HEK293 (cell line): ENCODE data around the gene AFDN.

ENCODE experiments used
- SALL2 ChIP-seq: fragments of 450-650 bp; formaldehyde crosslinking; IDR thresholded peaks from 2 replicates; pipeline ENCODE4 v1.5.0; 2017; ENCODE audit warnings: missing biosample characterization, mild to moderate bottlenecking, missing genetic modification characterization, borderline replicate concordance
- ZBTB7A ChIP-seq: fragments of 450-650 bp; formaldehyde crosslinking; IDR thresholded peaks from 2 replicates; pipeline ENCODE4 v1.5.1; 2016; ENCODE audit warnings: low read depth, missing biosample characterization, missing genetic modification characterization
- ZNF157 ChIP-seq: fragments of 450-650 bp; formaldehyde crosslinking; IDR thresholded peaks from 2 replicates; pipeline ENCODE4 v1.5.1; 2016; ENCODE audit warnings: missing biosample characterization, missing genetic modification characterization
- ZNF175 ChIP-seq: fragments of 450-650 bp; formaldehyde crosslinking; IDR thresholded peaks from 2 replicates; pipeline ENCODE4 v1.5.1; 2016; ENCODE audit warnings: missing biosample characterization, missing genetic modification characterization
- ZNF248 ChIP-seq: fragments of 450-650 bp; formaldehyde crosslinking; IDR thresholded peaks from 2 replicates; pipeline ENCODE4 v1.5.1; 2017; ENCODE audit warnings: missing biosample characterization, missing genetic modification characterization
- ZNF670 ChIP-seq: fragments of 450-650 bp; formaldehyde crosslinking; IDR thresholded peaks from 2 replicates; pipeline ENCODE4 v1.5.1; 2016; ENCODE audit warnings: missing biosample characterization, missing genetic modification characterization, low read depth
- ZNF707 ChIP-seq: fragments of 450-650 bp; formaldehyde crosslinking; IDR thresholded peaks from 2 replicates; pipeline ENCODE4 v1.5.1; 2016; ENCODE audit warnings: missing biosample characterization, missing genetic modification characterization
- ZNF843 ChIP-seq: fragments of 450-650 bp; formaldehyde crosslinking; IDR thresholded peaks from 2 replicates; pipeline ENCODE4 v1.5.1; 2016; ENCODE audit warnings: missing biosample characterization, missing genetic modification characterization
- TF ChIP-seq, protein P1 (sequence below): fragments of 450-650 bp; formaldehyde crosslinking; conservative IDR thresholded peaks from 2 replicates; pipeline ENCODE4 v1.5.1; 2016; ENCODE audit warnings: low read depth, missing biosample characterization, missing genetic modification characterization
- TF ChIP-seq, protein P2 (sequence below): fragments of 450-650 bp; formaldehyde crosslinking; IDR thresholded peaks from 2 replicates; pipeline ENCODE4 v1.5.1; 2016; ENCODE audit warnings: missing biosample characterization, missing genetic modification characterization
- TF ChIP-seq, protein P3 (sequence below): fragments of 450-650 bp; IDR thresholded peaks from 2 replicates; pipeline ENCODE4 v1.5.1; 2018; ENCODE audit warnings: missing biosample characterization, mild to moderate bottlenecking, missing genetic modification characterization

DNA sequence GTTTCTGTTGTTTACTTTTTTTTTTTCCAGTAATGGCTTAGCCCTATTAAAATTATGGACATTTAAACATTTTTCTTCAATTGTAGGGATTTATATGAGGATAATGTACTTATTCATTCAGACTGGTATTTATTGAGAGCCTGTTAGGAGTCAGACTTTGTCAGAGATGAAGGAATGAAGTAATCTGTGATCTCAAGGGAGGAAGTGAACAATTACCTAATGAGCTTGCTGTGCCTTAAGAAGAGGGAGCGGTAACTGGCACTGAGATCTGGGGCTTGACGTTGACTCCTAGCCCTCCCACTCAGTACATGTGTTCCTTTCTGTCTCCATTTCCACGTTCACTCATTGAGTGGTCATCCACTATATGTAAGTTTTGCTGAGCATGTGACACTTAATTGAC, 12.6 kb downstream of the AFDN start:
- TF ChIP-seq ZNF670 (tag by site-specific recombination) (no peak), SALL2 (tag by site-specific recombination) (no peak), ZNF707 (tag by site-specific recombination) (no peak), ZBTB7A (tag by site-specific recombination) (no peak), ZNF175 (tag by site-specific recombination) (no peak), ZNF248 (tag by site-specific recombination) (no peak), ZNF843 (tag by site-specific recombination) (no peak), ZNF157 (no peak)
- TF ChIP-seq, protein P1, sequence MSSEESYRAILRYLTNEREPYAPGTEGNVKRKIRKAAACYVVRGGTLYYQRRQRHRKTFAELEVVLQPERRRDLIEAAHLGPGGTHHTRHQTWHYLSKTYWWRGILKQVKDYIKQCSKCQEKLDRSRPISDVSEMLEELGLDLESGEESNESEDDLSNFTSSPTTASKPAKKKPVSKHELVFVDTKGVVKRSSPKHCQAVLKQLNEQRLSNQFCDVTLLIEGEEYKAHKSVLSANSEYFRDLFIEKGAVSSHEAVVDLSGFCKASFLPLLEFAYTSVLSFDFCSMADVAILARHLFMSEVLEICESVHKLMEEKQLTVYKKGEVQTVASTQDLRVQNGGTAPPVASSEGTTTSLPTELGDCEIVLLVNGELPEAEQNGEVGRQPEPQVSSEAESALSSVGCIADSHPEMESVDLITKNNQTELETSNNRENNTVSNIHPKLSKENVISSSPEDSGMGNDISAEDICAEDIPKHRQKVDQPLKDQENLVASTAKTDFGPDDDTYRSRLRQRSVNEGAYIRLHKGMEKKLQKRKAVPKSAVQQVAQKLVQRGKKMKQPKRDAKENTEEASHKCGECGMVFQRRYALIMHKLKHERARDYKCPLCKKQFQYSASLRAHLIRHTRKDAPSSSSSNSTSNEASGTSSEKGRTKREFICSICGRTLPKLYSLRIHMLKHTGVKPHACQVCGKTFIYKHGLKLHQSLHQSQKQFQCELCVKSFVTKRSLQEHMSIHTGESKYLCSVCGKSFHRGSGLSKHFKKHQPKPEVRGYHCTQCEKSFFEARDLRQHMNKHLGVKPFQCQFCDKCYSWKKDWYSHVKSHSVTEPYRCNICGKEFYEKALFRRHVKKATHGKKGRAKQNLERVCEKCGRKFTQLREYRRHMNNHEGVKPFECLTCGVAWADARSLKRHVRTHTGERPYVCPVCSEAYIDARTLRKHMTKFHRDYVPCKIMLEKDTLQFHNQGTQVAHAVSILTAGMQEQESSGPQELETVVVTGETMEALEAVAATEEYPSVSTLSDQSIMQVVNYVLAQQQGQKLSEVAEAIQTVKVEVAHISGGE (tag by site-specific recombination), result no peak
- TF ChIP-seq, protein P2, sequence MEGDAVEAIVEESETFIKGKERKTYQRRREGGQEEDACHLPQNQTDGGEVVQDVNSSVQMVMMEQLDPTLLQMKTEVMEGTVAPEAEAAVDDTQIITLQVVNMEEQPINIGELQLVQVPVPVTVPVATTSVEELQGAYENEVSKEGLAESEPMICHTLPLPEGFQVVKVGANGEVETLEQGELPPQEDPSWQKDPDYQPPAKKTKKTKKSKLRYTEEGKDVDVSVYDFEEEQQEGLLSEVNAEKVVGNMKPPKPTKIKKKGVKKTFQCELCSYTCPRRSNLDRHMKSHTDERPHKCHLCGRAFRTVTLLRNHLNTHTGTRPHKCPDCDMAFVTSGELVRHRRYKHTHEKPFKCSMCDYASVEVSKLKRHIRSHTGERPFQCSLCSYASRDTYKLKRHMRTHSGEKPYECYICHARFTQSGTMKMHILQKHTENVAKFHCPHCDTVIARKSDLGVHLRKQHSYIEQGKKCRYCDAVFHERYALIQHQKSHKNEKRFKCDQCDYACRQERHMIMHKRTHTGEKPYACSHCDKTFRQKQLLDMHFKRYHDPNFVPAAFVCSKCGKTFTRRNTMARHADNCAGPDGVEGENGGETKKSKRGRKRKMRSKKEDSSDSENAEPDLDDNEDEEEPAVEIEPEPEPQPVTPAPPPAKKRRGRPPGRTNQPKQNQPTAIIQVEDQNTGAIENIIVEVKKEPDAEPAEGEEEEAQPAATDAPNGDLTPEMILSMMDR (tag by site-specific recombination), result no peak
- TF ChIP-seq, protein P3, sequence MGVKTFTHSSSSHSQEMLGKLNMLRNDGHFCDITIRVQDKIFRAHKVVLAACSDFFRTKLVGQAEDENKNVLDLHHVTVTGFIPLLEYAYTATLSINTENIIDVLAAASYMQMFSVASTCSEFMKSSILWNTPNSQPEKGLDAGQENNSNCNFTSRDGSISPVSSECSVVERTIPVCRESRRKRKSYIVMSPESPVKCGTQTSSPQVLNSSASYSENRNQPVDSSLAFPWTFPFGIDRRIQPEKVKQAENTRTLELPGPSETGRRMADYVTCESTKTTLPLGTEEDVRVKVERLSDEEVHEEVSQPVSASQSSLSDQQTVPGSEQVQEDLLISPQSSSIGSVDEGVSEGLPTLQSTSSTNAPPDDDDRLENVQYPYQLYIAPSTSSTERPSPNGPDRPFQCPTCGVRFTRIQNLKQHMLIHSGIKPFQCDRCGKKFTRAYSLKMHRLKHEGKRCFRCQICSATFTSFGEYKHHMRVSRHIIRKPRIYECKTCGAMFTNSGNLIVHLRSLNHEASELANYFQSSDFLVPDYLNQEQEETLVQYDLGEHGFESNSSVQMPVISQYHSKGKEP (tag by site-specific recombination), result no peak
